ENCODE data around the gene CCDC57.
"Not testable (repeated sequence)": the region's sequence is repeated elsewhere in the genome, so short reads cannot be mapped to it uniquely, and the experiment has no call there.

The CCDC57 gene

GRCh38 chr17:82212331-82213250, at the start of gene CCDC57:
CCDC57 (minus strand) TSS chr17:82212842; CDS start chr17:82201944, 10,898 bp downstream.
- H3K4me3 ChIP-seq (ENCODE audit: low read depth, low read length), result peak within 1 kb of the TSS; percentile 74
- no peak for TF ChIP-seq CTCF (IDR thresholded peaks at IDR 0.05; ENCODE audit: low read depth, low read length, missing control alignments)
- no peak for DNase-seq (ENCODE audit: low read depth)

- H3K4me3 ChIP-seq (ENCODE audit: low read depth, low read length), result no peak overlapping the region
- TF ChIP-seq CTCF (IDR thresholded peaks at IDR 0.05; ENCODE audit: low read depth, low read length, missing control alignments), result no peak
- no peak for DNase-seq (ENCODE audit: low read depth)
Observed at GRCh38 chr17:82262344-82262743, 49.7 kb upstream of the CCDC57 start.

- DNase-seq (ENCODE audit: low read depth); H3K4me3 ChIP-seq (ENCODE audit: low read depth, low read length): not testable (repeated sequence)
Observed at GRCh38 chr17:82259972-82260961, 47.6 kb upstream of the CCDC57 start.

GRCh38 chr17:82258555-82258954, 45.9 kb upstream of the CCDC57 start:
- no peak for TF ChIP-seq CTCF (IDR thresholded peaks at IDR 0.05; ENCODE audit: low read depth, low read length, missing control alignments)
- no peak overlapping the region for H3K4me3 ChIP-seq (ENCODE audit: low read depth, low read length)
- no peak for DNase-seq (ENCODE audit: low read depth)

- no peak for TF ChIP-seq CTCF (IDR thresholded peaks at IDR 0.05; ENCODE audit: low read depth, low read length, missing control alignments)
- no peak overlapping the region for H3K4me3 ChIP-seq (ENCODE audit: low read depth, low read length)
- DNase-seq (ENCODE audit: low read depth), result no peak
Observed at GRCh38 chr17:82257473-82257872, 44.8 kb upstream of the CCDC57 start.

- DNase-seq (ENCODE audit: low read depth), result no peak
- no peak overlapping the region for H3K4me3 ChIP-seq (ENCODE audit: low read depth, low read length)
- no peak for TF ChIP-seq CTCF (IDR thresholded peaks at IDR 0.05; ENCODE audit: low read depth, low read length, missing control alignments)
Observed at GRCh38 chr17:82256242-82256885, 43.7 kb upstream of the CCDC57 start.

Measured in GM12864 (cell line).